ENCODE data around the gene FBXO45. TPM values are rescaled to one million over a fixed set of nuclear protein-coding genes. Genes with fewer than 3 reads are reported as not detected.
"Not testable (repeated sequence)": the region's sequence is repeated elsewhere in the genome, so short reads cannot be mapped to it uniquely, and the experiment has no call there.

The FBXO45 gene
- total and polyA plus RNA-seq, 10 of the 15 experiments (the other 5 are each of a cell fraction or from before 2014, with no cell fraction given): 4.0 to 17.3 (median 11.8) TPM

DNA sequence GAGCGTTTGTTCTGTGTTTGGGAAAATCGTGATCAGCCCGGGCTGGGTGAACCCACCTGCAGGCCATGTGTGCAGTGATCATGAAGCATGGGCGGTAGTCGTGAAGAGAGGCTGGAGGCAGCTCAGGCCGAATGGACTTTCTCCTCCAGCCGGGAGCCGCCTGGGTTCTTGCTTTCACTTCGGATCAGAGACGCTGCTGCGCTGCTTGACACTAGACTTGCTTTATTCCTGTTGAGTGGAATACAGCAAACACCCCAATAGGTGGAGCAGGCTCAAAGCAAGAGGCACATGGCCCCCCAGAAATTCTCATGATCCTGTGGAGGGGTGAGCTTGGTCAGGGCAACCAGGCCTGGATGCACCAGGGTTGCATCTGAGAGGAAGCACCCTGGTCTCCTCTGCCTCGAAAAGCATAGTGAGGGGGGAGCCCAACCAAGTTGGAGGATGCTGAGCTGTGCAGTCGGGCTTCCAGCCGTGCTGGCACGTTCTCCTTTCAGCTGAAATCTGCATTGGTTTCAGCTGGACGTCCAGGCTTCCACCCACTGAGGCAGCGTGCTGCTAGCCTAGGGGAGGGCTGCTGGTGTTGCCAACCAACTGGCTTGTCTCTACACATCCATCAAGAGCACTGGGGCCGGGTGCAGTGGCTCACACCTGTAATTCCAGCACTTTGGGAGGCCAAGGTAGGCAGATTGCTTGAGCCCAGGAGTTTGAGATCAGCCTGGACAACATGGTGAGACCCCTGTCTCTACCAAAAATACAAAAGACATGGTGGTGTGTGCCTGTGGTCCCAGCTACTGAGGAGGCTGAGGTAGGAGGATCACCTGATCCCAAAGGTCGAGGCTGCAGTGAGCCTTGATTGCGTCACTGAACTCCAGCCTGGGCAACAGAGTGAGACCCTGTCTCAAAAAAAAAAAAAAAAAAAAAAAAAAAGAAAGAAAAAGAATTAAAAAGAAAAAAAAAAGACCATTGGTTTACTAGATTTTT, 68.2 kb downstream of the FBXO45 start:
- TF ChIP-seq ZBED1 (IDR thresholded peaks at IDR 0.05; ENCODE audit: borderline replicate concordance) (no peak), RAD21 (IDR thresholded peaks at IDR 0.05; ENCODE audit: insufficient read depth, low read depth, low read length) (no peak), SREBF2 (IDR thresholded peaks at IDR 0.05; ENCODE audit: low read length) (no peak), POLR2AphosphoS2 (IDR thresholded peaks at IDR 0.05; ENCODE audit: low read depth, low read length) (no peak), RAD51 (IDR thresholded peaks at IDR 0.05) (no peak)
- in situ Hi-C loops (cut with MboI): no loop called here
- Histone ChIP-seq H2AFZ (ENCODE audit: control insufficient read depth, low read depth, low read length) (no peak overlapping the region), H3K9me3 (replicated peaks; ENCODE audit: control insufficient read depth, insufficient read depth, low read length) (no peaks in the 10 kb centered on the region), H3K4me1 (ENCODE audit: control insufficient read depth, insufficient read depth, low read length) (peaks cover 32% of the 10 kb centered on the region), H3K4me2 (ENCODE audit: control insufficient read depth, insufficient read depth) (no peak overlapping the region), H3K27me3 (replicated peaks in 1 of 2; ENCODE audit: control insufficient read depth in 2 of 2, insufficient read depth in 2 of 2, low read length in 1 of 2) (no peaks in the 10 kb centered on the region), H4K20me1 (ENCODE audit: control insufficient read depth, insufficient read depth) (no peaks in the 10 kb centered on the region), H3K9ac (ENCODE audit: control insufficient read depth, insufficient read depth, low read length) (no peak overlapping the region), H3K4me3 (no peak overlapping the region), H3K36me3 (ENCODE audit: control insufficient read depth in 2 of 2, insufficient read depth in 2 of 2, low read length in 1 of 2) (no peaks in the 10 kb centered on the region), H3K27ac (ENCODE audit: control insufficient read depth, insufficient read depth) (no peak overlapping the region), H3K79me2 (ENCODE audit: control insufficient read depth, insufficient read depth, low read length) (peaks cover 42% of the 10 kb centered on the region)
- ATAC-seq (no peak), DNase-seq (ENCODE audit: low read depth, low spot score) (no peak), FAIRE-seq (no peak)
- ChIA-PET SMC1A (ENCODE audit: uncharacterized antibody, unreplicated experiment) (interaction anchor here (1.1 kb wide), 2 partner anchors 28 to 306 kb away, joined by 3 read pairs; partner anchors contain the start of gene NCBP2), POLR2A (interaction anchor here (1.1 to 1.3 kb wide), 3 partner anchors 17 to 76 kb away, joined by 3 read pairs; partner anchors contain the start of genes CEP19 and PIGX), RAD21 (ENCODE audit: unreplicated experiment) (no interaction called here), CTCF (interaction anchor here (0.9 to 1.5 kb wide), 3 partner anchors 27 to 59 kb away, joined by 3 to 6 read pairs (median 3); no protein-coding TSS in a partner anchor)
- intact Hi-C loops (cut with micrococcal nuclease; ENCODE audit: unreplicated experiment): no loop called here
- WGBS (ENCODE audit: insufficient coverage, insufficient replicate concordance, low lambda C conversion rate, missing lambda C conversion rate): 89% methylated on average over 20 of the region's 20 CpGs
- no TSS peak for BruUV-seq (replicated peaks)

DNA sequence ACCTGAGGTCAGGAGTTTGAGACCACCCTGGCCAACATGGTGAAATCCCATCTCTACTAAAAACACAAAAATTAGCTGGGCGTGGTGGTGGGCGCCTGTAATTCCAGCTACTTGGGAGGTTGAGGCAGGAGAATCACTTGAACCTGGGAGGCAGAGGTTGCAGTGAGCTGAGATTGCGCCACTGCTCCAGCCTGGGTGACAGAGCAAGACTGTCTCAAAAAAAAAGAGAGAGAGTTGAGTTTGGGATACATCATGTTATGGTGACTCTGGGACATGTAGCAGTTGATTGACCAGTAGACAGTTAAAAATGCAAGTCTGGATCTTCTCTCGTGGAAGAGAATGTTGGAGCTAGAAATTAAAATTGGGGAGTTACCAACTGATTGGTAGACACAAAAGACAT, 69.5 kb downstream of the FBXO45 start:
- peaks cover 42% of the 10 kb centered on the region for H3K4me1 ChIP-seq (ENCODE audit: control insufficient read depth, insufficient read depth, low read length)
- H3K36me3 ChIP-seq (ENCODE audit: control insufficient read depth in 2 of 2, insufficient read depth in 2 of 2, low read length in 1 of 2); H4K20me1 ChIP-seq (ENCODE audit: control insufficient read depth, insufficient read depth); H2AFZ ChIP-seq (ENCODE audit: control insufficient read depth, low read depth, low read length); H3K27me3 ChIP-seq (replicated peaks in 1 of 2; ENCODE audit: control insufficient read depth in 2 of 2, insufficient read depth in 2 of 2, low read length in 1 of 2); DNase-seq (ENCODE audit: low read depth, low spot score); RAD21 ChIA-PET (ENCODE audit: unreplicated experiment); FAIRE-seq; intact Hi-C loops (cut with micrococcal nuclease; ENCODE audit: unreplicated experiment); in situ Hi-C loops (cut with MboI); H3K9me3 ChIP-seq (replicated peaks; ENCODE audit: control insufficient read depth, insufficient read depth, low read length); BruUV-seq (replicated peaks); H3K27ac ChIP-seq (ENCODE audit: control insufficient read depth, insufficient read depth); H3K9ac ChIP-seq (ENCODE audit: control insufficient read depth, insufficient read depth, low read length); H3K4me3 ChIP-seq; ATAC-seq; H3K4me2 ChIP-seq (ENCODE audit: control insufficient read depth, insufficient read depth): not testable (repeated sequence)
- WGBS (ENCODE audit: insufficient coverage, insufficient replicate concordance, low lambda C conversion rate, missing lambda C conversion rate): 100% methylated on average over 3 of the region's 4 CpGs
- H3K79me2 ChIP-seq (ENCODE audit: control insufficient read depth, insufficient read depth, low read length): peaks cover 53% of the 10 kb centered on the region
- CTCF ChIA-PET: interaction anchor here (1.2 to 7.9 kb wide), 3 partner anchors 28 to 58 kb away, joined by 3 to 64 read pairs (median 8); no protein-coding TSS in a partner anchor
- POLR2A ChIA-PET: interaction anchor here (1.1 to 1.3 kb wide), 3 partner anchors 15 to 23 kb away, joined by 3 read pairs; no protein-coding TSS in a partner anchor
- SMC1A ChIA-PET (ENCODE audit: uncharacterized antibody, unreplicated experiment): interaction anchor here (0.8 to 1.7 kb wide), 4 partner anchors 8 to 49 kb away, joined by 3 to 4 read pairs (median 4); no protein-coding TSS in a partner anchor

Small RNA genes within 50 kb of the gene (small RNA-seq; reads per million reads assigned to genes)
- not detected for gene RPS29P3

Other genes with a start within 250 kb of the FBXO45 start
Only the 7 nearest of the 9 such genes appear.
- 16.1 and 17.6 TPM in 2 replicates for gene UBXN7, start 136.2 kb upstream of the FBXO45 start, total RNA-seq (2014; rRNA removed)
- gene UBXN7, start 136.2 kb upstream of the FBXO45 start, total RNA-seq (2014; rRNA removed; fragmentation: Illumina TruSeq; extraction: Trizol): 21.3 and 21.6 TPM in 2 replicates
- gene UBXN7, start 136.2 kb upstream of the FBXO45 start, total RNA-seq (2021): 60.8 and 68.3 TPM in 2 replicates
- gene UBXN7, start 136.2 kb upstream of the FBXO45 start, polyA plus RNA-seq (2011; rRNA removed): 30.6 and 52.4 TPM in 2 replicates
- 28.1 and 33.8 TPM in 2 replicates for gene UBXN7, start 136.2 kb upstream of the FBXO45 start, polyA plus RNA-seq (2014; fragmentation: Illumina TruSeq; extraction: Trizol)
- 1 to 10 TPM; 4.8 TPM for gene UBXN7, start 136.2 kb upstream of the FBXO45 start, polyA plus RNA-seq (2014; fragmentation: Nextera tagmentation; extraction: Ambion mirVana)
- gene UBXN7, start 136.2 kb upstream of the FBXO45 start, polyA plus RNA-seq (2014; rRNA removed): 17.9 and 21.7 TPM in 2 replicates
- 10 to 100 TPM; 62.2 to 78.4 TPM for gene UBXN7, start 136.2 kb upstream of the FBXO45 start, polyA plus RNA-seq (2016; fragmentation: Nextera tagmentation; extraction: Ambion mirVana)
- gene RNF168, start 64.9 kb upstream of the FBXO45 start, total RNA-seq (2014; rRNA removed): 28.5 and 32.1 TPM in 2 replicates
- gene RNF168, start 64.9 kb upstream of the FBXO45 start, total RNA-seq (2014; rRNA removed; fragmentation: Illumina TruSeq; extraction: Trizol): 43.4 and 43.9 TPM in 2 replicates
- 47.5 and 47.7 TPM in 2 replicates for gene RNF168, start 64.9 kb upstream of the FBXO45 start, total RNA-seq (2021)
- 12.7 and 12.8 TPM in 2 replicates for gene RNF168, start 64.9 kb upstream of the FBXO45 start, polyA plus RNA-seq (2011; rRNA removed)
- 21.0 and 23.7 TPM in 2 replicates for gene RNF168, start 64.9 kb upstream of the FBXO45 start, polyA plus RNA-seq (2014; fragmentation: Illumina TruSeq; extraction: Trizol)
- 10 to 100 TPM; 17.5 to 18.4 TPM for gene RNF168, start 64.9 kb upstream of the FBXO45 start, polyA plus RNA-seq (2014; fragmentation: Nextera tagmentation; extraction: Ambion mirVana)
- gene RNF168, start 64.9 kb upstream of the FBXO45 start, polyA plus RNA-seq (2014; rRNA removed): 12.8 and 14.2 TPM in 2 replicates
- gene RNF168, start 64.9 kb upstream of the FBXO45 start, polyA plus RNA-seq (2016; fragmentation: Nextera tagmentation; extraction: Ambion mirVana): 10 to 100 TPM; 37.0 to 46.9 TPM
- gene SMCO1, start 53.3 kb upstream of the FBXO45 start, total RNA-seq (2014; rRNA removed): not detected in 2 replicates
- gene SMCO1, start 53.3 kb upstream of the FBXO45 start, total RNA-seq (2014; rRNA removed; fragmentation: Illumina TruSeq; extraction: Trizol): not detected in 2 replicates
- not detected in 2 replicates for gene SMCO1, start 53.3 kb upstream of the FBXO45 start, total RNA-seq (2021)
- gene SMCO1, start 53.3 kb upstream of the FBXO45 start, polyA plus RNA-seq (2011; rRNA removed): not detected in 2 replicates
- gene SMCO1, start 53.3 kb upstream of the FBXO45 start, polyA plus RNA-seq (2014; fragmentation: Illumina TruSeq; extraction: Trizol): not detected in 2 replicates
- under 1 TPM in 1 of 2 experiments, not detected in 1; 0.05 TPM for gene SMCO1, start 53.3 kb upstream of the FBXO45 start, polyA plus RNA-seq (2014; fragmentation: Nextera tagmentation; extraction: Ambion mirVana)
- gene SMCO1, start 53.3 kb upstream of the FBXO45 start, polyA plus RNA-seq (2014; rRNA removed): not detected in 2 replicates
- gene SMCO1, start 53.3 kb upstream of the FBXO45 start, polyA plus RNA-seq (2016; fragmentation: Nextera tagmentation; extraction: Ambion mirVana): not detected
- 8.9 and 10.4 TPM in 2 replicates for gene WDR53, start 106 bp upstream of the FBXO45 start, total RNA-seq (2014; rRNA removed)
- gene WDR53, start 106 bp upstream of the FBXO45 start, total RNA-seq (2014; rRNA removed; fragmentation: Illumina TruSeq; extraction: Trizol): 14.5 and 15.8 TPM in 2 replicates
- 11.5 and 16.0 TPM in 2 replicates for gene WDR53, start 106 bp upstream of the FBXO45 start, total RNA-seq (2021)
- gene WDR53, start 106 bp upstream of the FBXO45 start, polyA plus RNA-seq (2011; rRNA removed): 7.7 and 14.0 TPM in 2 replicates
- gene WDR53, start 106 bp upstream of the FBXO45 start, polyA plus RNA-seq (2014; fragmentation: Illumina TruSeq; extraction: Trizol): 16.9 and 26.7 TPM in 2 replicates
- 10 to 100 TPM; 17.4 to 18.4 TPM for gene WDR53, start 106 bp upstream of the FBXO45 start, polyA plus RNA-seq (2014; fragmentation: Nextera tagmentation; extraction: Ambion mirVana)
- 12.7 and 14.2 TPM in 2 replicates for gene WDR53, start 106 bp upstream of the FBXO45 start, polyA plus RNA-seq (2014; rRNA removed)
- 10 to 100 TPM; 18.9 to 20.3 TPM for gene WDR53, start 106 bp upstream of the FBXO45 start, polyA plus RNA-seq (2016; fragmentation: Nextera tagmentation; extraction: Ambion mirVana)
- 18.5 and 24.1 TPM in 2 replicates for gene NRROS, start 71.0 kb downstream of the FBXO45 start, total RNA-seq (2014; rRNA removed)
- 5.4 and 6.8 TPM in 2 replicates for gene NRROS, start 71.0 kb downstream of the FBXO45 start, total RNA-seq (2014; rRNA removed; fragmentation: Illumina TruSeq; extraction: Trizol)
- gene NRROS, start 71.0 kb downstream of the FBXO45 start, total RNA-seq (2021): 42.2 and 44.0 TPM in 2 replicates
- gene NRROS, start 71.0 kb downstream of the FBXO45 start, polyA plus RNA-seq (2011; rRNA removed): 4.2 and 14.0 TPM in 2 replicates
- gene NRROS, start 71.0 kb downstream of the FBXO45 start, polyA plus RNA-seq (2014; fragmentation: Illumina TruSeq; extraction: Trizol): 5.1 and 12.8 TPM in 2 replicates
- gene NRROS, start 71.0 kb downstream of the FBXO45 start, polyA plus RNA-seq (2014; fragmentation: Nextera tagmentation; extraction: Ambion mirVana): under 1 TPM; 0.35 TPM
- 25.2 and 26.8 TPM in 2 replicates for gene NRROS, start 71.0 kb downstream of the FBXO45 start, polyA plus RNA-seq (2014; rRNA removed)
- 10 to 100 TPM in 1 of 2 experiments, 1 to 10 TPM in 1; 7.8 to 12.4 TPM for gene NRROS, start 71.0 kb downstream of the FBXO45 start, polyA plus RNA-seq (2016; fragmentation: Nextera tagmentation; extraction: Ambion mirVana)
- 2.0 and 2.5 TPM in 2 replicates for gene CEP19, start 143.6 kb downstream of the FBXO45 start, total RNA-seq (2014; rRNA removed)
- 2.7 and 2.9 TPM in 2 replicates for gene CEP19, start 143.6 kb downstream of the FBXO45 start, total RNA-seq (2014; rRNA removed; fragmentation: Illumina TruSeq; extraction: Trizol)
- gene CEP19, start 143.6 kb downstream of the FBXO45 start, total RNA-seq (2021): 1.6 and 1.9 TPM in 2 replicates
- 1.9 and 2.8 TPM in 2 replicates for gene CEP19, start 143.6 kb downstream of the FBXO45 start, polyA plus RNA-seq (2011; rRNA removed)
- 3.1 and 4.5 TPM in 2 replicates for gene CEP19, start 143.6 kb downstream of the FBXO45 start, polyA plus RNA-seq (2014; fragmentation: Illumina TruSeq; extraction: Trizol)
- gene CEP19, start 143.6 kb downstream of the FBXO45 start, polyA plus RNA-seq (2014; fragmentation: Nextera tagmentation; extraction: Ambion mirVana): 1 to 10 TPM; 2.4 to 2.8 TPM
- 2.2 and 2.6 TPM in 2 replicates for gene CEP19, start 143.6 kb downstream of the FBXO45 start, polyA plus RNA-seq (2014; rRNA removed)
- 1 to 10 TPM; 5.6 to 5.9 TPM for gene CEP19, start 143.6 kb downstream of the FBXO45 start, polyA plus RNA-seq (2016; fragmentation: Nextera tagmentation; extraction: Ambion mirVana)
- gene PIGX, start 143.7 kb downstream of the FBXO45 start, total RNA-seq (2014; rRNA removed): 23.8 and 31.9 TPM in 2 replicates
- gene PIGX, start 143.7 kb downstream of the FBXO45 start, total RNA-seq (2014; rRNA removed; fragmentation: Illumina TruSeq; extraction: Trizol): 22.6 and 22.9 TPM in 2 replicates
- 21.8 and 27.1 TPM in 2 replicates for gene PIGX, start 143.7 kb downstream of the FBXO45 start, total RNA-seq (2021)
- gene PIGX, start 143.7 kb downstream of the FBXO45 start, polyA plus RNA-seq (2011; rRNA removed): 17.6 and 26.2 TPM in 2 replicates
- 25.5 and 29.7 TPM in 2 replicates for gene PIGX, start 143.7 kb downstream of the FBXO45 start, polyA plus RNA-seq (2014; fragmentation: Illumina TruSeq; extraction: Trizol)
- gene PIGX, start 143.7 kb downstream of the FBXO45 start, polyA plus RNA-seq (2014; fragmentation: Nextera tagmentation; extraction: Ambion mirVana): 1 to 10 TPM; 3.8 to 9.7 TPM
- gene PIGX, start 143.7 kb downstream of the FBXO45 start, polyA plus RNA-seq (2014; rRNA removed): 23.5 and 27.3 TPM in 2 replicates
- 10 to 100 TPM in 1 of 2 experiments, 1 to 10 TPM in 1; 5.7 to 40.0 TPM for gene PIGX, start 143.7 kb downstream of the FBXO45 start, polyA plus RNA-seq (2016; fragmentation: Nextera tagmentation; extraction: Ambion mirVana)